ENCODE data around the gene CD8B2.
"Not testable (repeated sequence)": the region's sequence is repeated elsewhere in the genome, so short reads cannot be mapped to it uniquely, and the experiment has no call there.

CD8B2 gene

GRCh38 chr2:106486551-106487385, at the start of gene CD8B2:
CD8B2 (plus strand) TSS chr2:106487364; CDS start chr2:106487427, 63 bp downstream.
- not testable (repeated sequence) for H3K4me1 ChIP-seq (ENCODE audit: insufficient read depth, poor library complexity, severe bottlenecking); H3K27me3 ChIP-seq (ENCODE audit: insufficient read depth, poor library complexity, severe bottlenecking); ATAC-seq (ENCODE audit: low read depth); H3K36me3 ChIP-seq (ENCODE audit: low read depth); H3K27ac ChIP-seq (ENCODE audit: poor library complexity, severe bottlenecking); H3K4me3 ChIP-seq (ENCODE audit: severe bottlenecking); H3K9me3 ChIP-seq (ENCODE audit: severe bottlenecking); DNase-seq (ENCODE audit: low spot score)

- not testable (repeated sequence) for H3K9me3 ChIP-seq (ENCODE audit: severe bottlenecking); DNase-seq (ENCODE audit: low spot score); ATAC-seq (ENCODE audit: low read depth); H3K4me3 ChIP-seq (ENCODE audit: severe bottlenecking); H3K27ac ChIP-seq (ENCODE audit: poor library complexity, severe bottlenecking); H3K36me3 ChIP-seq (ENCODE audit: low read depth); H3K27me3 ChIP-seq (ENCODE audit: insufficient read depth, poor library complexity, severe bottlenecking); H3K4me1 ChIP-seq (ENCODE audit: insufficient read depth, poor library complexity, severe bottlenecking)
- peak; percentile 19 for TF ChIP-seq CTCF (IDR thresholded peaks at IDR 0.05; ENCODE audit: poor library complexity, severe bottlenecking)
Measured at GRCh38 chr2:106461882-106462281, 25.3 kb upstream of the CD8B2 start.

GRCh38 chr2:106467516-106467915, 19.6 kb upstream of the CD8B2 start:
- not testable (repeated sequence) for H3K9me3 ChIP-seq (ENCODE audit: severe bottlenecking); H3K27ac ChIP-seq (ENCODE audit: poor library complexity, severe bottlenecking); DNase-seq (ENCODE audit: low spot score); H3K4me1 ChIP-seq (ENCODE audit: insufficient read depth, poor library complexity, severe bottlenecking); ATAC-seq (ENCODE audit: low read depth); H3K4me3 ChIP-seq (ENCODE audit: severe bottlenecking); H3K36me3 ChIP-seq (ENCODE audit: low read depth); H3K27me3 ChIP-seq (ENCODE audit: insufficient read depth, poor library complexity, severe bottlenecking)

DNA sequence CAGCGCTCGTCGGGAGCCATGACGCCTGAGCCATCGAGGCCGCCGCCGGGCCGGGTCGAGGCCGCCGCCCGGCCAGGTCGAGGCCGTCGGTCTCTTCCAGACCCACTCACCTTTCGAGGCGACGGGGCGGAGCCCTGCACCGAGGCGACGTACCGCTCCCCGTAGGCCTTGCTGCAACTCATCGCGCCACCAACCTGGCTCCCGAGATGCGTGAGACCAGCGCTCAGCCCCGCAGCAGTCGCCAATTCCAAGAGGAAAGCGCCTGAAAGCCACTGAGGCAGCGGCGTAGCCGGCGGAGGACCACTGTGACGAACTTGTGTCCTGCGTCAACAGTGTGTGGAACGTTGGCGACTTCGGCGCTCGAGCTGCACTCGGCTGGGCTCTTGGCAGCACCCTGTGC, 19.1 kb upstream of the CD8B2 start, which contains the start of gene RGPD3:
Gene RGPD3 (minus strand): TSS at position 307 of the 400 bp plus-strand sequence. CDS start 125 bp downstream, at position 182.
- not testable (repeated sequence) for H3K27me3 ChIP-seq (ENCODE audit: insufficient read depth, poor library complexity, severe bottlenecking); H3K36me3 ChIP-seq (ENCODE audit: low read depth); DNase-seq (ENCODE audit: low spot score); H3K9me3 ChIP-seq (ENCODE audit: severe bottlenecking); H3K4me3 ChIP-seq (ENCODE audit: severe bottlenecking); ATAC-seq (ENCODE audit: low read depth); H3K4me1 ChIP-seq (ENCODE audit: insufficient read depth, poor library complexity, severe bottlenecking); H3K27ac ChIP-seq (ENCODE audit: poor library complexity, severe bottlenecking)

GRCh38 chr2:106470658-106471057, 16.5 kb upstream of the CD8B2 start:
- not testable (repeated sequence) for H3K27ac ChIP-seq (ENCODE audit: poor library complexity, severe bottlenecking); DNase-seq (ENCODE audit: low spot score); H3K4me1 ChIP-seq (ENCODE audit: insufficient read depth, poor library complexity, severe bottlenecking); H3K4me3 ChIP-seq (ENCODE audit: severe bottlenecking); H3K36me3 ChIP-seq (ENCODE audit: low read depth); H3K27me3 ChIP-seq (ENCODE audit: insufficient read depth, poor library complexity, severe bottlenecking); H3K9me3 ChIP-seq (ENCODE audit: severe bottlenecking)
- peak; percentile 58; the same call in 1 of the 3 replicates for ATAC-seq (ENCODE audit: low read depth)
- peak; percentile 59 for TF ChIP-seq CTCF (IDR thresholded peaks at IDR 0.05; ENCODE audit: poor library complexity, severe bottlenecking)

DNA sequence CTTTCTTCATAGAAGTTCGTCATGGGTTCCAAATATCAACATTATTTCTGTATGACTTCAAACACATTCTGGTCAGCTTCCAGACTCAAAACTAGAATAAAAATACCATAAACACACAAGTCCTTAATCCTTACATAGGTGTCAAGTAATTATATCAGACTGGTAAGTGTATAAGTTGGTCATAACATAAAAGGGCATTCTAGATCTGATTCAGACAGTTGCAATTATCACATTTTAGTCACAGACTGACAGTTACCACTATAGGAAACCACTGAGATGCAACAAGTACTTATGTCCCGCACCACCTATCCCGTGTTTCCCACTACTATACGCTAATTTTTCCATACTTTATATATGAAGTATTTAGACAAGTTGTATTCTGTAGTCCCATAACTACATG, 9.5 kb upstream of the CD8B2 start:
- not testable (repeated sequence) for DNase-seq (ENCODE audit: low spot score); H3K4me3 ChIP-seq (ENCODE audit: severe bottlenecking); H3K9me3 ChIP-seq (ENCODE audit: severe bottlenecking); H3K27me3 ChIP-seq (ENCODE audit: insufficient read depth, poor library complexity, severe bottlenecking); H3K27ac ChIP-seq (ENCODE audit: poor library complexity, severe bottlenecking); ATAC-seq (ENCODE audit: low read depth); H3K36me3 ChIP-seq (ENCODE audit: low read depth); H3K4me1 ChIP-seq (ENCODE audit: insufficient read depth, poor library complexity, severe bottlenecking)

GRCh38 chr2:106479563-106479962, 7.6 kb upstream of the CD8B2 start:
- H3K9me3 ChIP-seq (ENCODE audit: severe bottlenecking); H3K4me1 ChIP-seq (ENCODE audit: insufficient read depth, poor library complexity, severe bottlenecking); H3K27ac ChIP-seq (ENCODE audit: poor library complexity, severe bottlenecking); H3K27me3 ChIP-seq (ENCODE audit: insufficient read depth, poor library complexity, severe bottlenecking); ATAC-seq (ENCODE audit: low read depth); H3K36me3 ChIP-seq (ENCODE audit: low read depth); DNase-seq (ENCODE audit: low spot score); H3K4me3 ChIP-seq (ENCODE audit: severe bottlenecking): not testable (repeated sequence)

GRCh38 chr2:106487386-106488191, 425 bp downstream of the CD8B2 start:
- not testable (repeated sequence) for H3K36me3 ChIP-seq (ENCODE audit: low read depth); H3K27me3 ChIP-seq (ENCODE audit: insufficient read depth, poor library complexity, severe bottlenecking); H3K9me3 ChIP-seq (ENCODE audit: severe bottlenecking); H3K4me3 ChIP-seq (ENCODE audit: severe bottlenecking); DNase-seq (ENCODE audit: low spot score); H3K4me1 ChIP-seq (ENCODE audit: insufficient read depth, poor library complexity, severe bottlenecking); H3K27ac ChIP-seq (ENCODE audit: poor library complexity, severe bottlenecking)
- ATAC-seq (ENCODE audit: low read depth): peak; percentile 46; the same call in 2 of the 3 replicates

DNA sequence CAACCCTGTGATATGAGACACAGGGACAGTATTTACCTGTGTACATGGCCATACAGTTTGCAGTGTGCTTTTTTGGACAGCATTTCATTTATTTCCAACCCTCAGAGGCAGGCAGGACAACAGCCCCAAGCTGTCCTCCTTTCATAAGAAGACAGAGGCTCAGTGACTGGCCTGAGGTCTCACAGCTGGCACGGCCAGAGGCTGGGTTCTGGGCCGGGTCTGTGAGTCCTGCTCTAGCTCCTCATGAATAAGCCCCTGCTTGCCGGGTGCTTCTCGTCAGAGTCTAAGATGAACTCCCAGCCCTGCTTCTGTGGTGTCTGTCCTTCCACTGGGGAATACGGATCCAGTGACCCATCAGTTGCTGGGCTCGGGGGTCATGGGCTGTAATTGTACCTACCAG, 2.5 kb downstream of the CD8B2 start:
- not testable (repeated sequence) for H3K4me3 ChIP-seq (ENCODE audit: severe bottlenecking); H3K27ac ChIP-seq (ENCODE audit: poor library complexity, severe bottlenecking); H3K27me3 ChIP-seq (ENCODE audit: insufficient read depth, poor library complexity, severe bottlenecking); H3K4me1 ChIP-seq (ENCODE audit: insufficient read depth, poor library complexity, severe bottlenecking); ATAC-seq (ENCODE audit: low read depth); DNase-seq (ENCODE audit: low spot score); H3K36me3 ChIP-seq (ENCODE audit: low read depth); H3K9me3 ChIP-seq (ENCODE audit: severe bottlenecking)
